ENCODE data around the gene EDC4.

EDC4 gene

DNA sequence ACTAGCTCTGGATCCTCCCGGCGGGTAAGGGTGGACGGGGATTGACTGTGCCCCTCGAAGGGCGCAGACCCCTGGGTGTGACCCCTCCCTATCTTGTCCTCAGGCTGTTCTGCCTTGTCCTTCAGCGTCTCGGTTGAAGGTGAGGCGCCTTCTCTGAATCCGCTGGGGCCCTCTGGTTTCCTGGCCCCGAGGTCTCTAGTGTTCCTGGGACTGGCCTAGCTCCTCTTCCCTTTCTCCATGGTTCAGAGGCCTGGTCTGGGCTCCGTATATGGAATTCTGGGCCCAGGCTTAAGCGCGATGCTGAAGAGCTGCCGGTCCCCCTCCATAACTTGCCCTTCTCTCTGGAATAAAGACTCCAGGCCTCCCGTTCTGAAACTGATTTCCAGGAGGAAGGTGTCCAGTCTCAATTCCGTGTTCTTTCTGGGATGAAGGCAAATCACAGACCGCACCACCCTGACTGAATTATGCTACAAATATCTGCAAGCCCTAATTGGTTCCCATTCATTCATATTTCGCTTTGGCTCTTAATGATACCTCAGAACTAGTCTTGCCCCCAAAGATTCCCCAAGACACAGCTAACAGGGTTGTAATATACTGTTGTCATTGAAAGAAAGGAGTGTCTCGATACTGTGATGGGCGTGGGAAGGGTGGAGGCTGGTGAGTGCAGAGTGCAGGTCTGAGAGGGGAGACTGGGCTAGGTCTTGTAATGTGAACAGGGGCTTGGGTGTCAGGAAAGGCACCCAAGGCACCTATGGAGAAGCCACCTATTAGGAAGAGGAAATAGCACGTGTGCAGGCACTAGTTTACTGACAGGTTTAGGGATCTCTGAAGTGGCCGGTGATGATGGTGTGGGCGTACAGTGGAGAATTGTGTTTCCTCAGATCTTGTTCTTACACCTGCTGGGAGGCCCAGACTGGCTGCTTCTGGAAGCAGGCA is 851 bp downstream of the EDC4 start:
- peak overlapping the region; percentile 79 for H3K27ac ChIP-seq
- ChIA-PET POLR2A (ENCODE audit: low non-redundant PET) (no interaction called here), CTCF (interaction anchor here (0.6 to 1.4 kb wide), 5 partner anchors 8 to 143 kb away, joined by 3 to 7 read pairs (median 4); no protein-coding TSS in a partner anchor)
- no peak for DNase-seq (ENCODE audit: low spot score)
- TF ChIP-seq, protein P1, sequence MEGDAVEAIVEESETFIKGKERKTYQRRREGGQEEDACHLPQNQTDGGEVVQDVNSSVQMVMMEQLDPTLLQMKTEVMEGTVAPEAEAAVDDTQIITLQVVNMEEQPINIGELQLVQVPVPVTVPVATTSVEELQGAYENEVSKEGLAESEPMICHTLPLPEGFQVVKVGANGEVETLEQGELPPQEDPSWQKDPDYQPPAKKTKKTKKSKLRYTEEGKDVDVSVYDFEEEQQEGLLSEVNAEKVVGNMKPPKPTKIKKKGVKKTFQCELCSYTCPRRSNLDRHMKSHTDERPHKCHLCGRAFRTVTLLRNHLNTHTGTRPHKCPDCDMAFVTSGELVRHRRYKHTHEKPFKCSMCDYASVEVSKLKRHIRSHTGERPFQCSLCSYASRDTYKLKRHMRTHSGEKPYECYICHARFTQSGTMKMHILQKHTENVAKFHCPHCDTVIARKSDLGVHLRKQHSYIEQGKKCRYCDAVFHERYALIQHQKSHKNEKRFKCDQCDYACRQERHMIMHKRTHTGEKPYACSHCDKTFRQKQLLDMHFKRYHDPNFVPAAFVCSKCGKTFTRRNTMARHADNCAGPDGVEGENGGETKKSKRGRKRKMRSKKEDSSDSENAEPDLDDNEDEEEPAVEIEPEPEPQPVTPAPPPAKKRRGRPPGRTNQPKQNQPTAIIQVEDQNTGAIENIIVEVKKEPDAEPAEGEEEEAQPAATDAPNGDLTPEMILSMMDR (conservative IDR thresholded peaks at IDR 0.05; ENCODE audit: low read depth): no peak

DNA sequence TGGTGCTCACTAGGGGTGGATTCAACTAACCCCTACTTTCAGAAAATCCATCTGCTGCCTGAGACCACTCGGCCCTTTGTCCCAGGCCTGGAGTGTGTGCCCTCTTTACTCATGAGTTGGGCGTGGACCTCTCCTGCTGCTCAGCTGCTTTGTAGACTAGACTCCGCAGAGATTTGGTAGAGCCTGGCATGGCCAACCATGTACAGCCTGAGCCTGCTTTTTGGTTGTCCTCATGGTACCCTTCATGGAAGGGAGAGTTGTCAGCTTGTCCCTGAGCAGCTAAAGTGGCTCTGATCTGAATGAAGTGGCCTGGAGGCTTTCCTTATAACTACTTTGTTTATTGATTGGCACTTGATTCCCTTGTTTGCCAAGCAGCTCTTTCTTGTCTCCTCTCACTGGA is 1.5 kb downstream of the EDC4 start:
- ChIA-PET POLR2A (ENCODE audit: low non-redundant PET) (no interaction called here), CTCF (interaction anchor here (0.8 to 1.4 kb wide), 2 partner anchors 9 to 36 kb away, joined by 3 to 7 read pairs; no protein-coding TSS in a partner anchor)
- H3K27ac ChIP-seq: peak overlapping the region; percentile 79
- TF ChIP-seq, protein P1 (conservative IDR thresholded peaks at IDR 0.05; ENCODE audit: low read depth): no peak
- no peak for DNase-seq (ENCODE audit: low spot score)

DNA sequence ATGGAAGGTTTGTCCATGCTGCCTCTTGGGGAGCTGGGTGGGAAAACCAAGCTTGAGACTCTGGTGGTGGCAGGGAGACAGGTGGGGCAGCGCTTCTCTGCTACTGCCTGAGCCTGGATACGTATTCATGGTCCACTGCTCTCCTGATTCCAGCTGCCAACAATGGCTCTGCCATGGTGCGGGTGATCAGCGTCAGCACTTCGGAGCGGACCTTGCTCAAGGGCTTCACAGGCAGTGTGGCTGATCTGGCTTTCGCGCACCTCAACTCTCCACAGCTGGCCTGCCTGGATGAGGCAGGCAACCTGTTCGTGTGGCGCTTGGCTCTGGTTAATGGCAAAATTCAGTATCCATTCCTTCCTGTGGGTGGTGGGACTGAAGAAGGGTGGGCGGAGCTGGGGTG is 4.2 kb downstream of the EDC4 start:
- TF ChIP-seq, protein P1 (conservative IDR thresholded peaks at IDR 0.05; ENCODE audit: low read depth): no peak
- CTCF ChIA-PET: interaction anchor here (0.7 kb wide), 1 partner anchor 42 kb away, joined by 4 read pairs; no protein-coding TSS in a partner anchor
- POLR2A ChIA-PET (ENCODE audit: low non-redundant PET): no interaction called here
- no peak overlapping the region for H3K27ac ChIP-seq
- DNase-seq (ENCODE audit: low spot score): no peak

DNA sequence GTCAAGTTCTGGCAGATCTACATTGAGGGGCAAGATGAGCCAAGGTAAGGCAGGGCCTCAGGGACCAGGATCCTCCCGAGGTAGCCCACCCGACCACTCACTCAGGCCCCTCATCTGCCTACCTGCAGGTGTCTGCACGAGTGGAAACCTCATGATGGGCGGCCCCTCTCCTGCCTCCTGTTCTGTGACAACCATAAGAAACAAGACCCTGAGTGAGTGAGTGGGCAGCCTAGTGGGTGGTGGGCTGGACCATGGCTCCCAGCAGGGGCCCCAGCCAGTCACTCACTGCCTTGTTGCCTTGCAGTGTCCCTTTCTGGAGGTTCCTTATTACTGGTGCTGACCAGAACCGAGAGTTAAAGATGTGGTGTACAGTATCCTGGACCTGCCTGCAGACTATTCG is 5.4 kb downstream of the EDC4 start:
- ChIA-PET POLR2A (ENCODE audit: low non-redundant PET) (no interaction called here), CTCF (interaction anchor here (0.6 to 1.4 kb wide), 3 partner anchors 51 to 323 kb away, joined by 3 read pairs; no protein-coding TSS in a partner anchor)
- TF ChIP-seq, protein P1 (conservative IDR thresholded peaks at IDR 0.05; ENCODE audit: low read depth): no peak
- no peak for DNase-seq (ENCODE audit: low spot score)
- no peak overlapping the region for H3K27ac ChIP-seq

DNA sequence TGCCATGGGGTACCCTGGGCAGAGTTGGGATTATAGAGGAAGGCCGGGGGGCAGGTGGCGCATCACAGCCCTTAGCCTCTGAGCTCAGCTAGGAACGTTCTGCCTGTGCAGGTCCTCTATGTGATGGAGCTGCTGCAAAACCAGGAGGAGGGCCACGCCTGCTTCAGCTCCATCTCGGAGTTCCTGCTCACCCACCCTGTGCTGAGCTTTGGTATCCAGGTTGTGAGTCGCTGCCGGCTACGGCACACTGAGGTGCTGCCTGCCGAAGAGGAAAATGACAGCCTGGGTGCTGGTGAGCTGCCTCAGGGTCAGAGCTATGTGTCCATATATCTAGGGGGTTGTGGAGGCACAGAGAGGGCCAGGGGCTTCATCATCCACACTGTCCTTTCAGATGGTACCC is 6.0 kb downstream of the EDC4 start:
- TF ChIP-seq, protein P1 (conservative IDR thresholded peaks at IDR 0.05; ENCODE audit: low read depth): no peak
- CTCF ChIA-PET: interaction anchor here (0.6 to 1.4 kb wide), 3 partner anchors 50 to 324 kb away, joined by 3 read pairs; no protein-coding TSS in a partner anchor
- H3K27ac ChIP-seq: no peak overlapping the region
- no peak for DNase-seq (ENCODE audit: low spot score)
- POLR2A ChIA-PET (ENCODE audit: low non-redundant PET): no interaction called here

DNA sequence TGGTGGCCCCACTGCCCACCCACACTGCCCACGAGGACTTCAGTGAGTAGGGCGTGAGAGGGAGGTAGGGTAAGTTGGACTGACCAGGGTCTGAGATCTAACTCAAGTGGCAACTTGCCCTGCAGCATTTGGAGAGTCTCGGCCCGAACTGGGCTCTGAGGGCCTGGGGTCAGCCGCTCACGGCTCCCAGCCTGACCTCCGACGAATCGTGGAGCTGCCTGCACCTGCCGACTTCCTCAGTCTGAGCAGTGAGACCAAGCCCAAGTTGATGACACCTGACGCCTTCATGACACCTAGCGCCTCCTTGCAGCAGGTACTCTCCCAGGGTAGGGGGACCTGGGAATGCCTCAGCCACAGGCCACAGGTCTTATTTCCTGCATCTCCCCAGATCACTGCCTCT is 6.6 kb downstream of the EDC4 start:
- no peak for DNase-seq (ENCODE audit: low spot score)
- TF ChIP-seq, protein P1 (conservative IDR thresholded peaks at IDR 0.05; ENCODE audit: low read depth): no peak
- ChIA-PET POLR2A (ENCODE audit: low non-redundant PET) (no interaction called here), CTCF (interaction anchor here (1.4 kb wide), 1 partner anchor 49 kb away, joined by 3 read pairs; no protein-coding TSS in a partner anchor)
- H3K27ac ChIP-seq: no peak overlapping the region

All from RWPE1 (cell line).